Measurements from ENCODE around the gene CFAP20DC. TPM values are rescaled to one million over a fixed set of nuclear protein-coding genes. Genes with fewer than 3 reads are reported as not detected.
"Not testable (repeated sequence)": the region's sequence is repeated elsewhere in the genome, so short reads cannot be mapped to it uniquely, and the experiment has no call there.

CFAP20DC gene
- total RNA-seq, 2 experiments from 2014 or later: 0.89 to 1.2 TPM

GRCh38 chr3:58711871-58712270 is 338.0 kb downstream of the CFAP20DC start:
- POLR2A ChIA-PET: no interaction called here
- CTCF ChIA-PET: no interaction called here

- POLR2A ChIA-PET: not testable (repeated sequence)
- CTCF ChIA-PET: interaction anchor here (0.6 to 1.3 kb wide), 2 partner anchors 14 to 57 kb away, joined by 3 read pairs; no protein-coding TSS in a partner anchor
Observed at GRCh38 chr3:58708983-58709382, 340.8 kb downstream of the CFAP20DC start.

- POLR2A ChIA-PET: no interaction called here
- CTCF ChIA-PET: interaction anchor here (1.3 kb wide), 1 partner anchor 15 kb away, joined by 3 read pairs; no protein-coding TSS in a partner anchor
Observed at GRCh38 chr3:58708116-58708791, 341.6 kb downstream of the CFAP20DC start.

- POLR2A ChIA-PET: no interaction called here
- CTCF ChIA-PET: no interaction called here
Observed at GRCh38 chr3:58707390-58707930, 342.4 kb downstream of the CFAP20DC start.

GRCh38 chr3:58706395-58707167 is 343.2 kb downstream of the CFAP20DC start:
- CTCF ChIA-PET: no interaction called here

GRCh38 chr3:58704745-58705144 is 345.1 kb downstream of the CFAP20DC start:
- ChIA-PET CTCF (no interaction called here), POLR2A (no interaction called here)

More at GRCh38 chr3:58706395-58707167, 343.2 kb downstream of the CFAP20DC start:
- POLR2A ChIA-PET: no interaction called here

GRCh38 chr3:58704304-58704703 is 345.5 kb downstream of the CFAP20DC start:
- POLR2A ChIA-PET, CTCF ChIA-PET: not testable (repeated sequence)

- ChIA-PET POLR2A (no interaction called here), CTCF (no interaction called here)
Observed at GRCh38 chr3:58698246-58698645, 351.6 kb downstream of the CFAP20DC start.

GRCh38 chr3:58697561-58697960 is 352.3 kb downstream of the CFAP20DC start:
- ChIA-PET CTCF (no interaction called here), POLR2A (no interaction called here)

GRCh38 chr3:58696813-58697212 is 353.0 kb downstream of the CFAP20DC start:
- POLR2A ChIA-PET, CTCF ChIA-PET: not testable (repeated sequence)

- POLR2A ChIA-PET: no interaction called here
- CTCF ChIA-PET: no interaction called here
Observed at GRCh38 chr3:58696093-58696492, 353.7 kb downstream of the CFAP20DC start.

GRCh38 chr3:58695284-58695683 is 354.5 kb downstream of the CFAP20DC start:
- POLR2A ChIA-PET, CTCF ChIA-PET: not testable (repeated sequence)

GRCh38 chr3:58693940-58694850 is 355.6 kb downstream of the CFAP20DC start:
- ChIA-PET CTCF (interaction anchor here (0.7 kb wide), 1 partner anchor 1026 kb away, joined by 3 read pairs; no protein-coding TSS in a partner anchor), POLR2A (no interaction called here)

- ChIA-PET CTCF (no interaction called here), POLR2A (no interaction called here)
Observed at GRCh38 chr3:58692484-58692883, 357.3 kb downstream of the CFAP20DC start.
